Endothelial cell of umbilical vein (primary cell): ENCODE data around the gene PSMB4. TPM values are rescaled to one million over a fixed set of nuclear protein-coding genes. Genes with fewer than 3 reads are reported as not detected.
A peak's percentile ranks its signal among the peaks of the same experiment; 100 is the strongest.
"Not testable (repeated sequence)": the region's sequence is repeated elsewhere in the genome, so short reads cannot be mapped to it uniquely, and the experiment has no call there.

ENCODE experiments used
- BruUV-seq: library from RNA; stranded (reverse); fragments of 400-500 nt; replicated peaks from 2 replicates; lab custom pipeline; 2021; lab: Mats Ljungman, UMichigan
- CTCF ChIA-PET: fragments of 300-600, 350-600 bp; sonication (Branson Sonifier 250); formaldehyde crosslinking; loops from one replicate; lab custom pipeline; 2021; ENCODE audit warnings: antibody characterized with exemption, inconsistent platforms; lab: Charles Lee
- POLR2A ChIA-PET: fragments of 300-600, 350-600 bp; sonication (Branson Sonifier 250); formaldehyde crosslinking; loops from one replicate; lab custom pipeline; 2021; ENCODE audit warnings: antibody characterized with exemption, inconsistent platforms; lab: Charles Lee
- DNase-seq: peaks from one replicate; pipeline ENCODE4 v3.0.0-alpha.2; 2011; ENCODE audit warnings: low read depth, low spot score
- FAIRE-seq: peaks from 2 replicates; lab custom pipeline; 2011; peaks lifted over from hg19 to GRCh38; lab: Jason Lieb, UNC
- H2AFZ ChIP-seq: 2 replicates; pipeline ENCODE4 v1.6.0; 2012; ENCODE audit warnings: low read depth, low read length, control low read depth, inconsistent platforms
- H3K27ac ChIP-seq: 2 replicates; pipeline ENCODE4 v1.5.1; 2011; ENCODE audit warnings: low read depth, mild to moderate bottlenecking, control low read depth, low read length, moderate library complexity; ENCODE audit not compliant: insufficient read depth
- H3K27me3 ChIP-seq, 2 experiments: 2 replicates each; pipeline versions ENCODE4 v1.6.0 to v1.6.1; 2011; ENCODE audit warnings: low read length in 2 of 2, mixed read lengths in 1 of 2; ENCODE audit not compliant: control insufficient read depth in 2 of 2, insufficient read depth in 2 of 2
- H3K36me3 ChIP-seq, 2 experiments: 2 replicates in 1 of 2; 3 replicates in 1 of 2; pipeline ENCODE4 v1.5.1; 2011; ENCODE audit warnings: low read length in 2 of 2, mild to moderate bottlenecking in 1 of 2, moderate library complexity in 1 of 2; ENCODE audit not compliant: control insufficient read depth in 2 of 2, insufficient read depth in 2 of 2; ENCODE audit errors: extremely low read depth in 1 of 2
- H3K4me1 ChIP-seq: 3 replicates; pipeline ENCODE4 v1.5.1; 2011; ENCODE audit warnings: mild to moderate bottlenecking, low read length; ENCODE audit not compliant: control insufficient read depth, insufficient read depth; ENCODE audit errors: extremely low read depth
- H3K4me2 ChIP-seq: 2 replicates; pipeline ENCODE4 v1.6.1; 2011; ENCODE audit warnings: low read length, control low read depth, mixed read lengths; ENCODE audit not compliant: insufficient read depth
- H3K4me3 ChIP-seq, 3 experiments: fragments of 200-600 bp in 1 of 3; sonication (generic), shearing (Covaris generic) in 1 of 3; replicated peaks in 1 of 3; 2 replicates each; pipeline ENCODE4 v1.5.1; 2011 to 2016; ENCODE audit warnings: control low read depth in 3 of 3, low read length in 3 of 3, mild to moderate bottlenecking in 2 of 3, inconsistent platforms in 1 of 3, low read depth in 1 of 3, moderate library complexity in 1 of 3; ENCODE audit not compliant: insufficient read depth in 1 of 3
- H3K79me2 ChIP-seq: 2 replicates; pipeline ENCODE4 v1.6.0; 2012; ENCODE audit warnings: low read length, inconsistent platforms; ENCODE audit not compliant: control insufficient read depth, insufficient read depth
- H3K9ac ChIP-seq: replicated peaks from 2 replicates; pipeline ENCODE3; 2011; ENCODE audit warnings: low read length, control low read depth; ENCODE audit not compliant: insufficient read depth; ENCODE audit errors: extremely low read depth
- H3K9me1 ChIP-seq: replicated peaks from 3 replicates; pipeline ENCODE4 v1.6.0; 2011; ENCODE audit warnings: mild to moderate bottlenecking, low read length; ENCODE audit not compliant: control insufficient read depth, insufficient read depth; ENCODE audit errors: extremely low read depth
- H3K9me3 ChIP-seq: replicated peaks from 2 replicates; pipeline ENCODE4 v1.5.1; 2012; ENCODE audit warnings: low read length, inconsistent platforms; ENCODE audit not compliant: control insufficient read depth, insufficient read depth
- H4K20me1 ChIP-seq: replicated peaks from 2 replicates; pipeline ENCODE3; 2011; ENCODE audit warnings: mild to moderate bottlenecking, low read length; ENCODE audit not compliant: control insufficient read depth, insufficient read depth; ENCODE audit errors: extremely low read depth
- JUN ChIP-seq: IDR thresholded peaks from 2 replicates; pipeline ENCODE4 v1.6.1; 2011; ENCODE audit warnings: borderline replicate concordance, low read depth; ENCODE audit not compliant: insufficient read length, insufficient read depth
- POLR2A ChIP-seq: IDR thresholded peaks from 2 replicates; pipeline ENCODE4 v1.6.1; 2012; ENCODE audit warnings: low read depth, mild to moderate bottlenecking, control low read depth, low read length
- dilution Hi-C: fragments of 300-500 bp; cut with MboI; formaldehyde crosslinking; loops from one replicate; pipeline ENCODE4 v1.15.0; 2019; ENCODE audit warnings: low sequenced_read_pairs; ENCODE audit not compliant: extremely low pct_ligation_motif_present
- intact Hi-C: fragments of 100-400 bp; cut with micrococcal nuclease; formaldehyde crosslinking; loops from one replicate; pipeline ENCODE4 v1.10.0; 2022
- polyA plus RNA-seq, 4 experiments: library from polyadenylated mRNA; depleted of rRNA in 3 of 4; stranded (reverse) in 3 of 4; unstranded in 1 of 4; fragments of >200 nt; gene quantifications; 2 replicates each; pipeline versions ENCODE4 v1.2.1 to v1.2.3, GENCODE V29; 2011 to 2012; ENCODE audit warnings: missing spikeins in 1 of 4
- total RNA-seq: library from RNA; stranded (reverse); gene quantifications from 2 replicates; pipeline ENCODE4 v1.2.3, GENCODE V29; 2021

PSMB4 gene
- total and polyA plus RNA-seq, 2 donors (not counting 3 experiments of a cell fraction or from before 2014, with no cell fraction given): 335 to 835 TPM

DNA sequence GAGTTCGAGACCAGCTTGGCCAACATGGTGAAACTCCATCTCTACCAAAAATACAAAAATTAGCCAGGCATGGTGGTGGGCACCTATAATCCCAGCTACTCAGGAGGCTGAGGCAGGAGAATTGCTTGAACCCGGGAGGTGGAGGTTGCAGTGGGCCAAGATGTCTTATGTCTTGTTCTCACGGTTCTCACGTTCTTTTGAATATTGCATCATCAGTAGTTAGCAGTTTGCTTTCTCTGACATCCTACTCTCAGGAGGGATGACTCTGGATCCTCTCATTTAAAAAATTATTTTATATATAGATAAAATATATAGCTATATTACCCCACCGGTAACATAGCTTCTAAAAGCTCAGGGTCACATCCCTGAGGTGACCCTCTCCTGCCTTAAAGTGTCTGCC, 3.1 kb upstream of the PSMB4 start:
- dilution Hi-C loops, H3K9me3 ChIP-seq, H3K27ac ChIP-seq, H3K9ac ChIP-seq, H3K36me3 ChIP-seq, H3K4me1 ChIP-seq, H3K4me2 ChIP-seq, H3K27me3 ChIP-seq, BruUV-seq, DNase-seq, intact Hi-C loops, H4K20me1 ChIP-seq, H3K9me1 ChIP-seq, POLR2A ChIA-PET, FAIRE-seq, H2AFZ ChIP-seq, H3K4me3 ChIP-seq: not testable (repeated sequence)
- H3K79me2 ChIP-seq: peaks cover 18% of the 10 kb centered on the region
- CTCF ChIA-PET: interaction anchor here (1.2 to 1.7 kb wide), 3 partner anchors 11 to 26 kb away, joined by 3 to 9 read pairs (median 4); no protein-coding TSS in a partner anchor

- Histone ChIP-seq H3K9ac (no peak overlapping the region), H3K27ac (no peak overlapping the region), H4K20me1 (no peaks in the 10 kb centered on the region), H2AFZ (no peak overlapping the region), H3K79me2 (peaks cover 20% of the 10 kb centered on the region), H3K27me3 (no peaks in the 10 kb centered on the region), H3K4me2 (peak overlapping the region; percentile 38), H3K4me3 (no peak overlapping the region), H3K36me3 (peaks cover 21 to 34% of the 10 kb centered on the region in 2 experiments), H3K9me1 (no peaks in the 10 kb centered on the region), H3K4me1 (peaks cover 6% of the 10 kb centered on the region), H3K9me3 (no peaks in the 10 kb centered on the region)
- DNase-seq (no peak), FAIRE-seq (no peak)
- peak; percentile 36 for TF ChIP-seq POLR2A
- TF ChIP-seq JUN: no peak
- ChIA-PET CTCF (interaction anchor here (1.0 to 1.2 kb wide), 3 partner anchors 11 to 100 kb away, joined by 3 to 4 read pairs (median 3); no protein-coding TSS in a partner anchor), POLR2A (no interaction called here)
- no TSS peak for BruUV-seq
- intact Hi-C loops: no loop called here
- dilution Hi-C loops: no loop called here
Observed at GRCh38 chr1:151401125-151401788, 1.9 kb downstream of the PSMB4 start.
